ENCODE data around the gene GRM5.

DNA sequence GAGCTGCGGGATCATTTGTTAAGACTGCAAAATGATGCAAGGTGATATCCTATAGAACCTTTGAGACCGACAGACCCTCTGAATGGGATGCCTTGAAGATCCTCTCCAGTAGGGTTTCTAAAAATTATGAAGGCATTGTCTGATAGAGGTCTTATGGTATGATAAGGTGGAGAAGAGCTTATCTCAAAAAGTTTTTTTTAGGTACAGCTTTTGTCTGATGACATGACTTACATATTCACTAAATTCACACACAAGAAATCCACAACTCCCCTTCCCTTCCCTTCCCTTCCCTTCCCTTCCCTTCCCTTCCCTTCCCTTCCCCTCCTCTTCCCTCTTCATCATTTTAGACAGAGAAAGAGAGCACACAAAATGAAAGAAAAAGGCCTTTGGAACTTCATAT lies 609.8 kb downstream of the GRM5 start:
- no peak for TF ChIP-seq POLR2AphosphoS5 (IDR thresholded peaks at IDR 0.05; ENCODE audit: low read depth, low read length)
- no peak for TF ChIP-seq POLR2A (IDR thresholded peaks at IDR 0.05; ENCODE audit: low read depth, low read length)
- no peak for TF ChIP-seq TAF1 (IDR thresholded peaks at IDR 0.05; ENCODE audit: low read depth, low read length)
